K562 (cell line): Measurements from ENCODE around the gene OMA1. TPM values are rescaled to one million over a fixed set of nuclear protein-coding genes. Genes with fewer than 3 reads are reported as not detected.

Experiments used
- ATF1 ChIP-seq, 2 experiments: fragments of 450-650 bp in 1 of 2; IDR thresholded peaks; 2 replicates each; pipeline ENCODE4 v1.6.1; 2016; ENCODE audit warnings: missing compliant biosample characterization in 1 of 2, missing genetic modification characterization in 1 of 2
- CHD2 ChIP-seq: IDR thresholded peaks from 2 replicates; pipeline ENCODE4 v1.6.1; 2011; ENCODE audit warnings: low read depth, low read length
- HIVEP1 ChIP-seq: fragments of 250-450 bp; sonication (Bioruptor Pico); IDR thresholded peaks from 2 replicates; pipeline ENCODE4 v1.4.0; 2020; ENCODE audit warnings: mild to moderate bottlenecking
- KLF13 ChIP-seq: fragments of 450-650 bp; IDR thresholded peaks from 2 replicates; pipeline ENCODE4 v1.6.1; 2016; ENCODE audit warnings: missing genetic modification characterization, low read depth, mild to moderate bottlenecking, missing compliant biosample characterization, moderate library complexity, borderline replicate concordance
- KLF16 ChIP-seq: IDR thresholded peaks from 2 replicates; pipeline ENCODE4 v1.6.1; 2016; ENCODE audit warnings: antibody characterized with exemption
- NFRKB ChIP-seq: fragments of 450-650 bp; IDR thresholded peaks from 2 replicates; pipeline ENCODE4 v1.6.1; 2016; ENCODE audit warnings: low read depth
- PHF21A ChIP-seq: fragments of 450-650 bp; IDR thresholded peaks from 2 replicates; pipeline ENCODE4 v1.6.1; 2017; ENCODE audit warnings: low read depth, borderline replicate concordance
- PTTG1 ChIP-seq: fragments of 450-650 bp; IDR thresholded peaks from 2 replicates; pipeline ENCODE4 v1.6.1; 2016; ENCODE audit warnings: low read depth, mild to moderate bottlenecking, missing genetic modification characterization, missing compliant biosample characterization
- RFX1 ChIP-seq: fragments of 450-650 bp; IDR thresholded peaks from 2 replicates; pipeline ENCODE4 v1.6.1; 2016; ENCODE audit warnings: mild to moderate bottlenecking, moderate library complexity
- ZFP1 ChIP-seq: fragments of 450-650 bp; formaldehyde crosslinking; IDR thresholded peaks from 2 replicates; pipeline ENCODE4 v1.4.0; 2020; ENCODE audit warnings: mild to moderate bottlenecking, mixed read lengths
- ZNF41 ChIP-seq: fragments of 250-450 bp; sonication (Bioruptor Pico); conservative IDR thresholded peaks from 2 replicates; pipeline ENCODE4 v1.4.0; 2020; ENCODE audit warnings: mild to moderate bottlenecking
- ZNF431 ChIP-seq: sonication (generic); formaldehyde crosslinking; IDR thresholded peaks from 2 replicates; pipeline ENCODE4 v1.8.0; 2022; ENCODE audit warnings: mild to moderate bottlenecking, missing genetic modification reagents
- ZZZ3 ChIP-seq: fragments of 450-650 bp; IDR thresholded peaks from 2 replicates; pipeline ENCODE4 v1.6.1; 2016; ENCODE audit warnings: antibody characterized with exemption, mild to moderate bottlenecking, moderate library complexity
- polyA plus RNA-seq, 8 experiments: library from polyadenylated mRNA; depleted of rRNA in 4 of 8; stranded (reverse) in 5 of 8; unstranded in 3 of 8; fragments of >200 nt; fragmentation: Nextera tagmentation in 2 of 8; fragmentation: Illumina TruSeq in 1 of 8; extraction: Ambion mirVana in 2 of 8; extraction: Trizol in 1 of 8; gene quantifications; 2 replicates each; pipeline versions ENCODE4 v1.2.1 to v1.2.3, GENCODE V29; 2011 to 2014; ENCODE audit warnings: inconsistent platforms in 1 of 8, missing spikeins in 1 of 8
- total RNA-seq, 7 experiments: library from RNA; depleted of rRNA in 6 of 7; stranded (reverse); fragments of >200 nt in 6 of 7; fragmentation: Illumina TruSeq in 2 of 7; extraction: Trizol in 2 of 7; gene quantifications; 2 replicates each; pipeline versions ENCODE4 v1.2.1 to v1.2.3, GENCODE V29; 2011 to 2021; ENCODE audit warnings: low replicate concordance in 1 of 7
- TF ChIP-seq, protein P1 (sequence below): IDR thresholded peaks from 3 replicates; pipeline ENCODE4 v1.6.1; 2011; ENCODE audit warnings: borderline replicate concordance, mild to moderate bottlenecking; ENCODE audit not compliant: insufficient read length, insufficient read depth
- TF ChIP-seq, protein P2 (sequence below): fragments of 250-450 bp; sonication (Bioruptor Pico); IDR thresholded peaks from 2 replicates; pipeline ENCODE4 v1.4.0; 2020; ENCODE audit warnings: mild to moderate bottlenecking, moderate library complexity, borderline replicate concordance
- TF ChIP-seq, protein P3 (sequence below): sonication (generic); formaldehyde crosslinking; IDR thresholded peaks from 2 replicates; pipeline ENCODE4 v1.8.1; 2022; ENCODE audit warnings: missing genetic modification reagents
- TF ChIP-seq, protein P4 (sequence below): fragments of 150-350 bp; IDR thresholded peaks from 2 replicates; pipeline ENCODE4 v1.6.1; 2014; ENCODE audit warnings: low read depth, mild to moderate bottlenecking, low read length, borderline replicate concordance
- TF ChIP-seq, protein P5 (sequence below): sonication (generic); formaldehyde crosslinking; IDR thresholded peaks from 2 replicates; pipeline ENCODE4 v1.8.0; 2022; ENCODE audit warnings: mild to moderate bottlenecking, missing genetic modification reagents

Gene OMA1
- total and polyA plus RNA-seq, 9 of the 15 experiments (the other 6 are each of a cell fraction or from before 2014, with no cell fraction given), result 16.6 to 51.5 (median 33.5) TPM

DNA sequence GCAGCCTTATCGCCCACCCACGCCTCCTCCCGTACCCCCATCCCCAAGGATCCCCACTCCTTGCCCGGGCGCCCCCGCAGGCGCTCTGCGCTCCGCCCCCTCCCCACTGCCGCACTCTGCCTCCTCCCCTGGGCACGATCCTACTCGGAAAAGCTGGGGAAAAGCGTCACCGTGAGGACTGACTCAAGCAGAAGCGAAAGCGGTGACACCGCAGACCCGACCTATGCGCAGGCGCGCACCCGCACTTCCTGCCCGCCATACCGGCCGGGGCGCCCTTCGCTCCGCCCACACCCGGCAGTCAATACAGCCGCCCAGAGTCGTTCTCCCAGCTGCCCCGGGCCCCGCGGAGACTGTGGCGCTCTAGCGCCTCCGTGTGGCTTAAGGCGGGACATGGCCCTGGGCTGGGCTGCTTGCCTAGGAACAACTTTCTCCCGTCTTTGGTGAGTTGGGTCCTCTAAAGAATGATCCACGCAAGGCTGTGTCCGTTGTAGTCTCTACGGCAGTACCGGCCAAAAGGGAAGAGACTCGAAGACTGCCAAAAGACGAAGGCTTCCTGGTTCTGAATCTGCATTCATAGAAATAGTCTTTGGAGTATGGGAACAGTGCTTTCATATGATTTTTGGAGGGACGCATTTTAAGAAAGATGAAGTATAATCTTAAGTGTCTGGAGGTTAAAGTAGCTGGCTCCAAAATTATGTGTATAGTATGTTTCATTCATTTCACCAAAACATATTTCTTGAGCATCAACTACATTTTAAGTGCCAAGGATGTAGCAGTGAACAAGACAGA lies at the start of gene OMA1 (continued):
- TF ChIP-seq, protein P1, sequence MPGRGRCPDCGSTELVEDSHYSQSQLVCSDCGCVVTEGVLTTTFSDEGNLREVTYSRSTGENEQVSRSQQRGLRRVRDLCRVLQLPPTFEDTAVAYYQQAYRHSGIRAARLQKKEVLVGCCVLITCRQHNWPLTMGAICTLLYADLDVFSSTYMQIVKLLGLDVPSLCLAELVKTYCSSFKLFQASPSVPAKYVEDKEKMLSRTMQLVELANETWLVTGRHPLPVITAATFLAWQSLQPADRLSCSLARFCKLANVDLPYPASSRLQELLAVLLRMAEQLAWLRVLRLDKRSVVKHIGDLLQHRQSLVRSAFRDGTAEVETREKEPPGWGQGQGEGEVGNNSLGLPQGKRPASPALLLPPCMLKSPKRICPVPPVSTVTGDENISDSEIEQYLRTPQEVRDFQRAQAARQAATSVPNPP, result no peak
- no peak for TF ChIP-seq NFRKB
- no peak for TF ChIP-seq ZZZ3
- TF ChIP-seq KLF16, result 0 out of 2 replicates have a peak, but pooled peaks have one; percentile 34
- no peak for TF ChIP-seq ATF1 (CRISPR knock-in tag; IDR thresholded peaks at IDR 0.05)
- TF ChIP-seq ATF1 (tag; IDR thresholded peaks at IDR 0.05), result peak; percentile 68
- TF ChIP-seq ZNF431 (CRISPR knock-in tag), result no peak
- TF ChIP-seq PHF21A, result peak; percentile 64; the same call in 1 of the 2 replicates
- TF ChIP-seq, protein P2, sequence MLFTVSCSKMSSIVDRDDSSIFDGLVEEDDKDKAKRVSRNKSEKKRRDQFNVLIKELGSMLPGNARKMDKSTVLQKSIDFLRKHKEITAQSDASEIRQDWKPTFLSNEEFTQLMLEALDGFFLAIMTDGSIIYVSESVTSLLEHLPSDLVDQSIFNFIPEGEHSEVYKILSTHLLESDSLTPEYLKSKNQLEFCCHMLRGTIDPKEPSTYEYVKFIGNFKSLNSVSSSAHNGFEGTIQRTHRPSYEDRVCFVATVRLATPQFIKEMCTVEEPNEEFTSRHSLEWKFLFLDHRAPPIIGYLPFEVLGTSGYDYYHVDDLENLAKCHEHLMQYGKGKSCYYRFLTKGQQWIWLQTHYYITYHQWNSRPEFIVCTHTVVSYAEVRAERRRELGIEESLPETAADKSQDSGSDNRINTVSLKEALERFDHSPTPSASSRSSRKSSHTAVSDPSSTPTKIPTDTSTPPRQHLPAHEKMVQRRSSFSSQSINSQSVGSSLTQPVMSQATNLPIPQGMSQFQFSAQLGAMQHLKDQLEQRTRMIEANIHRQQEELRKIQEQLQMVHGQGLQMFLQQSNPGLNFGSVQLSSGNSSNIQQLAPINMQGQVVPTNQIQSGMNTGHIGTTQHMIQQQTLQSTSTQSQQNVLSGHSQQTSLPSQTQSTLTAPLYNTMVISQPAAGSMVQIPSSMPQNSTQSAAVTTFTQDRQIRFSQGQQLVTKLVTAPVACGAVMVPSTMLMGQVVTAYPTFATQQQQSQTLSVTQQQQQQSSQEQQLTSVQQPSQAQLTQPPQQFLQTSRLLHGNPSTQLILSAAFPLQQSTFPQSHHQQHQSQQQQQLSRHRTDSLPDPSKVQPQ (CRISPR knock-in tag), result no peak
- TF ChIP-seq, protein P3, sequence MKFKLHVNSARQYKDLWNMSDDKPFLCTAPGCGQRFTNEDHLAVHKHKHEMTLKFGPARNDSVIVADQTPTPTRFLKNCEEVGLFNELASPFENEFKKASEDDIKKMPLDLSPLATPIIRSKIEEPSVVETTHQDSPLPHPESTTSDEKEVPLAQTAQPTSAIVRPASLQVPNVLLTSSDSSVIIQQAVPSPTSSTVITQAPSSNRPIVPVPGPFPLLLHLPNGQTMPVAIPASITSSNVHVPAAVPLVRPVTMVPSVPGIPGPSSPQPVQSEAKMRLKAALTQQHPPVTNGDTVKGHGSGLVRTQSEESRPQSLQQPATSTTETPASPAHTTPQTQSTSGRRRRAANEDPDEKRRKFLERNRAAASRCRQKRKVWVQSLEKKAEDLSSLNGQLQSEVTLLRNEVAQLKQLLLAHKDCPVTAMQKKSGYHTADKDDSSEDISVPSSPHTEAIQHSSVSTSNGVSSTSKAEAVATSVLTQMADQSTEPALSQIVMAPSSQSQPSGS (CRISPR knock-in tag), result no peak
- no peak for TF ChIP-seq ZFP1
- no peak; the same call in 1 of the 2 replicates for TF ChIP-seq CHD2
- TF ChIP-seq KLF13 (tag), result 0 out of 2 replicates have a peak, but pooled peaks have one; percentile 20
- TF ChIP-seq ZNF41, result peak; percentile 79
- no peak for TF ChIP-seq RFX1
- no peak for TF ChIP-seq PTTG1 (tag)
- TF ChIP-seq, protein P4, sequence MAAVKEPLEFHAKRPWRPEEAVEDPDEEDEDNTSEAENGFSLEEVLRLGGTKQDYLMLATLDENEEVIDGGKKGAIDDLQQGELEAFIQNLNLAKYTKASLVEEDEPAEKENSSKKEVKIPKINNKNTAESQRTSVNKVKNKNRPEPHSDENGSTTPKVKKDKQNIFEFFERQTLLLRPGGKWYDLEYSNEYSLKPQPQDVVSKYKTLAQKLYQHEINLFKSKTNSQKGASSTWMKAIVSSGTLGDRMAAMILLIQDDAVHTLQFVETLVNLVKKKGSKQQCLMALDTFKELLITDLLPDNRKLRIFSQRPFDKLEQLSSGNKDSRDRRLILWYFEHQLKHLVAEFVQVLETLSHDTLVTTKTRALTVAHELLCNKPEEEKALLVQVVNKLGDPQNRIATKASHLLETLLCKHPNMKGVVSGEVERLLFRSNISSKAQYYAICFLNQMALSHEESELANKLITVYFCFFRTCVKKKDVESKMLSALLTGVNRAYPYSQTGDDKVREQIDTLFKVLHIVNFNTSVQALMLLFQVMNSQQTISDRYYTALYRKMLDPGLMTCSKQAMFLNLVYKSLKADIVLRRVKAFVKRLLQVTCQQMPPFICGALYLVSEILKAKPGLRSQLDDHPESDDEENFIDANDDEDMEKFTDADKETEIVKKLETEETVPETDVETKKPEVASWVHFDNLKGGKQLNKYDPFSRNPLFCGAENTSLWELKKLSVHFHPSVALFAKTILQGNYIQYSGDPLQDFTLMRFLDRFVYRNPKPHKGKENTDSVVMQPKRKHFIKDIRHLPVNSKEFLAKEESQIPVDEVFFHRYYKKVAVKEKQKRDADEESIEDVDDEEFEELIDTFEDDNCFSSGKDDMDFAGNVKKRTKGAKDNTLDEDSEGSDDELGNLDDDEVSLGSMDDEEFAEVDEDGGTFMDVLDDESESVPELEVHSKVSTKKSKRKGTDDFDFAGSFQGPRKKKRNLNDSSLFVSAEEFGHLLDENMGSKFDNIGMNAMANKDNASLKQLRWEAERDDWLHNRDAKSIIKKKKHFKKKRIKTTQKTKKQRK, result no peak
- TF ChIP-seq HIVEP1 (CRISPR knock-in tag), result no peak
- TF ChIP-seq, protein P5, sequence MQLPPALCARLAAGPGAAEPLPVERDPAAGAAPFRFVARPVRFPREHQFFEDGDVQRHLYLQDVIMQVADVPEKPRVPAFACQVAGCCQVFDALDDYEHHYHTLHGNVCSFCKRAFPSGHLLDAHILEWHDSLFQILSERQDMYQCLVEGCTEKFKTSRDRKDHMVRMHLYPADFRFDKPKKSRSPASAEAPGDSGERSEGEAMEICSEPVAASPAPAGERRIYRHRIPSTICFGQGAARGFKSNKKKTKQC (CRISPR knock-in tag), result 0 out of 2 replicates have a peak, but pooled peaks have one; percentile 0
